GM12878 (cell line): ENCODE measurements around the gene C10orf143. TPM values are rescaled to one million over a fixed set of nuclear protein-coding genes. Genes with fewer than 3 reads are reported as not detected.

Experiments
- ATF3 ChIP-seq: IDR thresholded peaks from 2 replicates; pipeline ENCODE4 v1.6.1; 2011; ENCODE audit warnings: low read depth, mild to moderate bottlenecking, low read length, moderate library complexity, borderline replicate concordance; ENCODE audit errors: extremely low read depth
- BMI1 ChIP-seq: fragments of 450-650 bp; IDR thresholded peaks from 2 replicates; pipeline ENCODE4 v1.6.1; 2016; ENCODE audit warnings: mild to moderate bottlenecking, moderate library complexity, borderline replicate concordance
- CEBPB ChIP-seq, 2 experiments: fragments of 150-350 bp in 1 of 2; IDR thresholded peaks; 2 replicates each; pipeline ENCODE4 v1.6.1; 2012 to 2014; ENCODE audit warnings: low read depth in 2 of 2, low read length in 2 of 2, borderline replicate concordance in 1 of 2, inconsistent platforms in 1 of 2
- CHD2 ChIP-seq: IDR thresholded peaks from 2 replicates; pipeline ENCODE4 v1.6.1; 2011; ENCODE audit warnings: low read depth, low read length, improper control_type of control experiment, borderline replicate concordance
- CREM ChIP-seq: IDR thresholded peaks from 2 replicates; pipeline ENCODE4 v1.6.1; 2014; ENCODE audit warnings: antibody characterized with exemption, low read depth
- E4F1 ChIP-seq: fragments of 450-650 bp; IDR thresholded peaks from 2 replicates; pipeline ENCODE4 v1.6.1; 2018; ENCODE audit warnings: borderline replicate concordance, mild to moderate bottlenecking; ENCODE audit not compliant: partially characterized antibody
- EP300 ChIP-seq, 2 experiments: fragments of 150-350 bp in 1 of 2; IDR thresholded peaks; 2 replicates each; pipeline ENCODE4 v1.6.1; 2011 to 2012; ENCODE audit warnings: low read depth in 2 of 2, low read length in 2 of 2, borderline replicate concordance in 1 of 2, improper control_type of control experiment in 1 of 2, inconsistent platforms in 1 of 2; ENCODE audit not compliant: control insufficient read depth in 1 of 2
- EZH2 ChIP-seq: IDR thresholded peaks from 2 replicates; pipeline ENCODE4 v1.6.1; 2012; ENCODE audit warnings: low read depth, mild to moderate bottlenecking, control low read depth, inconsistent platforms, low read length, borderline replicate concordance; ENCODE audit not compliant: control insufficient read depth
- GABPA ChIP-seq: IDR thresholded peaks from 2 replicates; pipeline ENCODE4 v1.6.1; 2014; ENCODE audit warnings: antibody characterized with exemption, low read depth, mild to moderate bottlenecking, inconsistent platforms
- HDAC2 ChIP-seq: fragments of 200-600 bp; sonication (generic); IDR thresholded peaks from 2 replicates; pipeline ENCODE4 v1.6.1; 2017
- IRF4 ChIP-seq: IDR thresholded peaks from 2 replicates; pipeline ENCODE4 v1.6.1; 2011; ENCODE audit warnings: low read depth, low read length
- NR2F1 ChIP-seq: fragments of 450-650 bp; conservative IDR thresholded peaks from 2 replicates; pipeline ENCODE4 v1.6.1; 2017; ENCODE audit warnings: mild to moderate bottlenecking
- SIX5 ChIP-seq: IDR thresholded peaks from 2 replicates; pipeline ENCODE4 v1.6.1; 2011; ENCODE audit warnings: mild to moderate bottlenecking, low read depth, low read length, moderate library complexity; ENCODE audit not compliant: severe bottlenecking
- STAT1 ChIP-seq: fragments of 450-650 bp; conservative IDR thresholded peaks from 2 replicates; pipeline ENCODE4 v1.6.1; 2014; ENCODE audit warnings: antibody characterized with exemption, mild to moderate bottlenecking
- WRNIP1 ChIP-seq: IDR thresholded peaks from 2 replicates; pipeline ENCODE4 v1.6.1; 2011; ENCODE audit warnings: low read depth, low read length, improper control_type of control experiment, borderline replicate concordance
- YY1 ChIP-seq: IDR thresholded peaks from 2 replicates; pipeline ENCODE4 v1.6.1; 2011; ENCODE audit warnings: low read depth, mild to moderate bottlenecking, low read length
- ZNF384 ChIP-seq: IDR thresholded peaks from 2 replicates; pipeline ENCODE4 v1.6.1; 2012; ENCODE audit warnings: low read depth, mild to moderate bottlenecking, low read length, improper control_type of control experiment, borderline replicate concordance
- polyA plus RNA-seq, 11 experiments: library from polyadenylated mRNA; depleted of rRNA in 4 of 11; unstranded in 6 of 11; stranded (reverse) in 5 of 11; fragments of >200 nt; fragmentation: Nextera tagmentation in 4 of 11; fragmentation: Illumina TruSeq in 1 of 11; extraction: Ambion mirVana in 4 of 11; extraction: Trizol in 1 of 11; gene quantifications; 1 replicate in 1 of 11; 2 replicates in 10 of 11; pipeline versions ENCODE4 v1.2.1 to v1.2.3, GENCODE V29; 2011 to 2016; ENCODE audit warnings: inconsistent platforms in 2 of 11, missing spikeins in 2 of 11, low read depth in 1 of 11
- total RNA-seq, 4 experiments: library from RNA; depleted of rRNA in 3 of 4; stranded (reverse); fragments of >200 nt in 3 of 4; fragmentation: Illumina TruSeq in 1 of 4; extraction: Trizol in 1 of 4; gene quantifications; 2 replicates each; pipeline versions ENCODE4 v1.2.1 to v1.2.3, GENCODE V29; 2013 to 2021
- TF ChIP-seq, protein P1 (sequence below): IDR thresholded peaks from 2 replicates; pipeline ENCODE4 v1.6.1; 2012; ENCODE audit warnings: low read depth, low read length, improper control_type of control experiment
- TF ChIP-seq, protein P2 (sequence below): fragments of 450-650 bp; IDR thresholded peaks from 2 replicates; pipeline ENCODE4 v1.6.1; 2017; ENCODE audit warnings: antibody characterized with exemption, mild to moderate bottlenecking, moderate library complexity
- TF ChIP-seq, protein P3 (sequence below): IDR thresholded peaks from 2 replicates; pipeline ENCODE4 v1.6.1; 2011; ENCODE audit warnings: borderline replicate concordance, low read depth, mild to moderate bottlenecking, moderate library complexity, low read length; ENCODE audit not compliant: insufficient read depth, poor library complexity, severe bottlenecking

Gene C10orf143
- total and polyA plus RNA-seq, 10 of the 15 experiments (the other 5 are each of a cell fraction or from before 2014, with no cell fraction given), result 0.64 to 7.9 (median 2.6) TPM

DNA sequence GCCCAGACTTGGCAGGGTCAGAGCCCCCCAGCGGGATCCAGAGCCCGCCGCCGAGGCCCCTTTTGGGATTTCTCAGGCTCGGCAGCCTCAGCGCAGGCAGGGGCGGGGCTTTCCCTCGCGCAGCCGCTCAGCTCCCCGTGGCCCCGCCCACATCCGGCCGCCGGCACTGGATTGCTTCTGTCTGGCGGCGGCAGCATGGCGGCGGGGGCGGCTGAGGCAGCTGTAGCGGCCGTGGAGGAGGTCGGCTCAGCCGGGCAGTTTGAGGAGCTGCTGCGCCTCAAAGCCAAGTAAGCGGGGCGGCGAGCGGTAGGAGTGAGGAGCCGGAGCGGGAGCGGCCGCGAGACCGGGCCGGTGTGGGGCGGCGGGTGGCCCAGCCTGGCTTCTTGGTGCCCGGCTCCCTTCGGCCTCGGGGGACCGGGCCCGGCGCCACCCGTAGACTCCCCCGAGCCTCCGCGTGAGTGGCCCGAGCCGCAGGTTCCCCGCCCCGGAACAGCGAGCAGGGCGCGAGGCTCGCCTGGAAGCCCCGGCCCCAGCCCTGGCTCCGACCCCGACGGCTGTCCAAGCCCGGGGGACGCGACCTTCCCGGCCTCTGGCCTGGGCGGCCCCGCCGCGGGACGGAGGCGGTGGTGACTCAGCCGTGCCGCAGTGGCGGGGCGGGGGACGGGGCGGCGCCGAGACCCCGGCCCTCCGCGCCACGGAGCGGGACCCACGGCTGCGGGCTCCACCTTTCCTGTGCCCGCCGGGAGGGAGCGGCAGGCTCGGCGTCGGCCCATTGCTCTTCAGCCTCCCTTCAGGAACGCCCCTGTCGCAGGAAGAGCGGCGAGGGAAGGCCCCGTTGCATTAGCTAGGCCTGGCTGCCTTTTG is 25.8 kb upstream of the C10orf143 start, which contains the start of gene GLRX3 (continued):
- no peak for TF ChIP-seq CREM
- no peak for TF ChIP-seq SIX5
- TF ChIP-seq ATF3, result no peak
- TF ChIP-seq CEBPB (IDR thresholded peaks at IDR 0.05; ENCODE audit: borderline replicate concordance in 1 of 2, low read depth in 2 of 2, low read length in 2 of 2), result no peak
- no peak for TF ChIP-seq EZH2
- TF ChIP-seq, protein P1, sequence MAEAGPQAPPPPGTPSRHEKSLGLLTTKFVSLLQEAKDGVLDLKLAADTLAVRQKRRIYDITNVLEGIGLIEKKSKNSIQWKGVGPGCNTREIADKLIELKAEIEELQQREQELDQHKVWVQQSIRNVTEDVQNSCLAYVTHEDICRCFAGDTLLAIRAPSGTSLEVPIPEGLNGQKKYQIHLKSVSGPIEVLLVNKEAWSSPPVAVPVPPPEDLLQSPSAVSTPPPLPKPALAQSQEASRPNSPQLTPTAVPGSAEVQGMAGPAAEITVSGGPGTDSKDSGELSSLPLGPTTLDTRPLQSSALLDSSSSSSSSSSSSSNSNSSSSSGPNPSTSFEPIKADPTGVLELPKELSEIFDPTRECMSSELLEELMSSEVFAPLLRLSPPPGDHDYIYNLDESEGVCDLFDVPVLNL, result no peak
- no peak for TF ChIP-seq STAT1
- TF ChIP-seq BMI1, result no peak
- no peak for TF ChIP-seq EP300 (IDR thresholded peaks at IDR 0.05; ENCODE audit: borderline replicate concordance in 1 of 2, control insufficient read depth in 1 of 2, low read depth in 2 of 2, low read length in 2 of 2)
- TF ChIP-seq HDAC2, result 0 out of 2 replicates have a peak, but pooled peaks have one; percentile 50
- TF ChIP-seq, protein P2, sequence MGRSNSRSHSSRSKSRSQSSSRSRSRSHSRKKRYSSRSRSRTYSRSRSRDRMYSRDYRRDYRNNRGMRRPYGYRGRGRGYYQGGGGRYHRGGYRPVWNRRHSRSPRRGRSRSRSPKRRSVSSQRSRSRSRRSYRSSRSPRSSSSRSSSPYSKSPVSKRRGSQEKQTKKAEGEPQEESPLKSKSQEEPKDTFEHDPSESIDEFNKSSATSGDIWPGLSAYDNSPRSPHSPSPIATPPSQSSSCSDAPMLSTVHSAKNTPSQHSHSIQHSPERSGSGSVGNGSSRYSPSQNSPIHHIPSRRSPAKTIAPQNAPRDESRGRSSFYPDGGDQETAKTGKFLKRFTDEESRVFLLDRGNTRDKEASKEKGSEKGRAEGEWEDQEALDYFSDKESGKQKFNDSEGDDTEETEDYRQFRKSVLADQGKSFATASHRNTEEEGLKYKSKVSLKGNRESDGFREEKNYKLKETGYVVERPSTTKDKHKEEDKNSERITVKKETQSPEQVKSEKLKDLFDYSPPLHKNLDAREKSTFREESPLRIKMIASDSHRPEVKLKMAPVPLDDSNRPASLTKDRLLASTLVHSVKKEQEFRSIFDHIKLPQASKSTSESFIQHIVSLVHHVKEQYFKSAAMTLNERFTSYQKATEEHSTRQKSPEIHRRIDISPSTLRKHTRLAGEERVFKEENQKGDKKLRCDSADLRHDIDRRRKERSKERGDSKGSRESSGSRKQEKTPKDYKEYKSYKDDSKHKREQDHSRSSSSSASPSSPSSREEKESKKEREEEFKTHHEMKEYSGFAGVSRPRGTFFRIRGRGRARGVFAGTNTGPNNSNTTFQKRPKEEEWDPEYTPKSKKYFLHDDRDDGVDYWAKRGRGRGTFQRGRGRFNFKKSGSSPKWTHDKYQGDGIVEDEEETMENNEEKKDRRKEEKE, result no peak
- TF ChIP-seq YY1, result peak; percentile 97
- TF ChIP-seq NR2F1, result peak; percentile 74
- TF ChIP-seq IRF4, result no peak
- TF ChIP-seq, protein P3, sequence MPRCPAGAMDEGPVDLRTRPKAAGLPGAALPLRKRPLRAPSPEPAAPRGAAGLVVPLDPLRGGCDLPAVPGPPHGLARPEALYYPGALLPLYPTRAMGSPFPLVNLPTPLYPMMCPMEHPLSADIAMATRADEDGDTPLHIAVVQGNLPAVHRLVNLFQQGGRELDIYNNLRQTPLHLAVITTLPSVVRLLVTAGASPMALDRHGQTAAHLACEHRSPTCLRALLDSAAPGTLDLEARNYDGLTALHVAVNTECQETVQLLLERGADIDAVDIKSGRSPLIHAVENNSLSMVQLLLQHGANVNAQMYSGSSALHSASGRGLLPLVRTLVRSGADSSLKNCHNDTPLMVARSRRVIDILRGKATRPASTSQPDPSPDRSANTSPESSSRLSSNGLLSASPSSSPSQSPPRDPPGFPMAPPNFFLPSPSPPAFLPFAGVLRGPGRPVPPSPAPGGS, result no peak
- no peak for TF ChIP-seq ZNF384
- no peak for TF ChIP-seq GABPA
- TF ChIP-seq E4F1, result no peak
- TF ChIP-seq WRNIP1, result no peak
- TF ChIP-seq CHD2, result peak; percentile 77; the same call in 1 of the 2 replicates
